LNCAP (cell line): Measurements from ENCODE around the gene GLI2.

Source experiments
- TF ChIP-seq, protein P1 (sequence below): fragments of 450-650 bp; IDR thresholded peaks from 2 replicates; pipeline ENCODE4 v1.5.1; 2017; ENCODE audit warnings: mild to moderate bottlenecking

Gene GLI2

GRCh38 chr2:120722246-120722567, 13.5 kb upstream of the GLI2 start:
- TF ChIP-seq, protein P1, sequence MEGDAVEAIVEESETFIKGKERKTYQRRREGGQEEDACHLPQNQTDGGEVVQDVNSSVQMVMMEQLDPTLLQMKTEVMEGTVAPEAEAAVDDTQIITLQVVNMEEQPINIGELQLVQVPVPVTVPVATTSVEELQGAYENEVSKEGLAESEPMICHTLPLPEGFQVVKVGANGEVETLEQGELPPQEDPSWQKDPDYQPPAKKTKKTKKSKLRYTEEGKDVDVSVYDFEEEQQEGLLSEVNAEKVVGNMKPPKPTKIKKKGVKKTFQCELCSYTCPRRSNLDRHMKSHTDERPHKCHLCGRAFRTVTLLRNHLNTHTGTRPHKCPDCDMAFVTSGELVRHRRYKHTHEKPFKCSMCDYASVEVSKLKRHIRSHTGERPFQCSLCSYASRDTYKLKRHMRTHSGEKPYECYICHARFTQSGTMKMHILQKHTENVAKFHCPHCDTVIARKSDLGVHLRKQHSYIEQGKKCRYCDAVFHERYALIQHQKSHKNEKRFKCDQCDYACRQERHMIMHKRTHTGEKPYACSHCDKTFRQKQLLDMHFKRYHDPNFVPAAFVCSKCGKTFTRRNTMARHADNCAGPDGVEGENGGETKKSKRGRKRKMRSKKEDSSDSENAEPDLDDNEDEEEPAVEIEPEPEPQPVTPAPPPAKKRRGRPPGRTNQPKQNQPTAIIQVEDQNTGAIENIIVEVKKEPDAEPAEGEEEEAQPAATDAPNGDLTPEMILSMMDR = no peak

DNA sequence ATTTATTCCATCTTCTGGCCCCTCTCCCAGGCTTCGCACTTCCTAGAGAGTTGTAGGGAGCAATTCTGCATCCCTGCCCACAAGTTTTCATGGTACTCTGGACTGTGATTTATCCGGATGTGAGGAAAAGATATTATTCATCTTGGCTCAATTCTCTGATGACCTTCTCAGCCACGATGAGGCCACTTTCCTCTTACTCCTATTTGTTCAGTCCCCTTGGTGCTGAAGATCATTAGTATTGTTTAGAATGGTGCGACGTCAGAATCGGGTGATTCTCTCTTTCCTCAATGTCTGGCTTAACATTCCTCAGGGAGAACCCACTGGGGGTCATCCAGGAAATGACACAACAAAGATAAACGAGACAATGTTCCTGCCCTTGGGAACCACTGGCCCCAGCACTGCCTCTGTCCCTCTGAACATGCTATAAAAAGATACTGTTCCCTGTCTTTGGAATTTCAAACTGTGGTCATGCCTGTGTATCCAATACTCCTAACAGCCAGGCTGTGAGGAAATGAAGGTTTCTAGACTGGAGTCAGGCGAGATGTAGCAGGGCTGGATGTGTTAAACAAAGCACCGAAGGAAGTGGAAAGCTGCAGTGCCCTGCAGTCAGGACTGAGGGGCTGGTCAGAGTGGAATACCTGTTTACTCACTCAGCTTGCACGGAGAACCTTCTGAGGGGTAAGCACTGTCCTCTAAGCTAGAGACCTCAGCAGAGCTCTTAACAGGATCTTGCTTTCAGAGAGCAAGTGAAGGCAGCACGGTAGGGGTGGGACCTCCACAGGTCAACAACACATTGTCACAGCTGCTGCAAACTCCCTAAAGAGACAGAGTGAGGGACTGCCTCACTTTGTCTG, 12.9 kb upstream of the GLI2 start:
- TF ChIP-seq, protein P1 = no peak

- TF ChIP-seq, protein P1 = no peak
Measured at GRCh38 chr2:120726245-120726644, 9.4 kb upstream of the GLI2 start.

GRCh38 chr2:120729406-120730399, 6.0 kb upstream of the GLI2 start:
- TF ChIP-seq, protein P1 = no peak

DNA sequence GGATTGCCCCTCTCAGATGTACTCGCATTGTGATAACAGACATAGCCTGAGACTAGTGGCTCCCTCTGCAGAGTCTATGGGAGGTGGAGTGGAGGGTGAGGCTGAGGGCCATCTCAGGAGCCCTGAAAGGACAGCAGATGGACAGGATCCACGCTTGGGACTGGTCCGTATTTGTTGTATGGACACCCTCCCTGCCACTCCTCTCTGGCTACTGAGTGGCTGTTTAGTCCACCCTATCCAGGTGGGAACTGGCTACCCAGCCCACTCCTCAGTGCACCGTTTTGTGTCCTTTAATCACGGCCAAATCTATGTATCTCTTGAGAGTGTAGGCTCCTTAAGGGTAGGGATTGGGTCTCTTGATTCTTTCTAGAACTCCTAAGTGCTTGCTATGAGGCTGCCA, 4.5 kb upstream of the GLI2 start:
- TF ChIP-seq, protein P1 = no peak

- TF ChIP-seq, protein P1 = no peak
Measured at GRCh38 chr2:120732506-120733237, 3.0 kb upstream of the GLI2 start.
